Measurements from ENCODE around the gene PARD6B.
"Not testable (repeated sequence)": the region's sequence is repeated elsewhere in the genome, so short reads cannot be mapped to it uniquely, and the experiment has no call there.

PARD6B gene

GRCh38 chr20:50778994-50779393 is 47.6 kb downstream of the PARD6B start:
- not testable (repeated sequence) for FAIRE-seq

- no peak for FAIRE-seq
Observed at GRCh38 chr20:50783390-50783789, 52.0 kb downstream of the PARD6B start.

GRCh38 chr20:50783903-50784302 is 52.5 kb downstream of the PARD6B start:
- no peak for FAIRE-seq

GRCh38 chr20:50784464-50784863 is 53.1 kb downstream of the PARD6B start:
- FAIRE-seq, result no peak

- FAIRE-seq, result no peak
Observed at GRCh38 chr20:50786703-50787102, 55.3 kb downstream of the PARD6B start.

GRCh38 chr20:50787181-50787580 is 55.8 kb downstream of the PARD6B start:
- no peak for FAIRE-seq

- peak; percentile 94 for FAIRE-seq
Observed at GRCh38 chr20:50788045-50788991, 56.9 kb downstream of the PARD6B start.

- FAIRE-seq, result no peak
Observed at GRCh38 chr20:50789968-50790650, 58.7 kb downstream of the PARD6B start.

- no peak for FAIRE-seq
Observed at GRCh38 chr20:50790651-50791277, 59.4 kb downstream of the PARD6B start.

GRCh38 chr20:50792708-50793574 is 61.6 kb downstream of the PARD6B start:
- FAIRE-seq, result no peak

GRCh38 chr20:50793575-50794016 is 62.2 kb downstream of the PARD6B start:
- FAIRE-seq, result not testable (repeated sequence)

- no peak for FAIRE-seq
Observed at GRCh38 chr20:50794181-50794845, 62.9 kb downstream of the PARD6B start.

- no peak for FAIRE-seq
Observed at GRCh38 chr20:50794846-50795634, 63.7 kb downstream of the PARD6B start, which contains the start of gene BCAS4. Gene BCAS4 (plus strand): TSS chr20:50795061. CDS start chr20:50795084, 23 bp downstream.

GRCh38 chr20:50797142-50797541 is 65.8 kb downstream of the PARD6B start:
- FAIRE-seq, result no peak

- no peak for FAIRE-seq
Observed at GRCh38 chr20:50798650-50799049, 67.3 kb downstream of the PARD6B start.

GRCh38 chr20:50799176-50799889 is 68.0 kb downstream of the PARD6B start:
- no peak for FAIRE-seq

GRCh38 chr20:50799890-50800550 is 68.6 kb downstream of the PARD6B start:
- FAIRE-seq, result no peak

- FAIRE-seq, result not testable (repeated sequence)
Observed at GRCh38 chr20:50800986-50801746, 69.8 kb downstream of the PARD6B start.

- FAIRE-seq, result no peak
Observed at GRCh38 chr20:50801747-50802125, 70.4 kb downstream of the PARD6B start.

Measured in TTC549 (cell line).